GM19395 (cell line): ENCODE measurements around the gene IKZF5.

Experiments
- ATAC-seq: cut with Tn5 transposase; IDR thresholded peaks from one replicate; pipeline ENCODE4 v1.9.1; 2021; ENCODE audit warnings: mild to moderate bottlenecking, moderate library complexity; ENCODE audit not compliant: unreplicated experiment

The IKZF5 gene

DNA sequence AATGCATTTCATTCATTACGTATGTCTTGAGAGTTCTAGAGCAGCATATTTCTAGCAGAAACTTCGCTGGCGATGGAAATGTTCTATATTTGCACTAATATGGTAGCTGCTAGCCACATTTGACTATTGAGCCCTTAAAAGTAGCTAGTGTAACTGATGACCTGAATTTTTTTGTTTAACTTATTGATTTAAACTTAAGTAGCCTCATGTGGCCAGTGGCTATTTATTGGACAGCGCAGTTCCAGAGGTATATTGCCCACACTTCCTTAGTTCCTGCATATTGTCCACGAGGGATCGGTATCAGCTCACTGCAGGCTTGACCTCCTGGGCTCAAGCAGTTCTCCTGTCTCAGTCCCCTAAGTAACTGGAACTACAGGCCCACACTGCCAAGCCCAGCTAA lies 24.7 kb downstream of the IKZF5 start:
- no peak for ATAC-seq

DNA sequence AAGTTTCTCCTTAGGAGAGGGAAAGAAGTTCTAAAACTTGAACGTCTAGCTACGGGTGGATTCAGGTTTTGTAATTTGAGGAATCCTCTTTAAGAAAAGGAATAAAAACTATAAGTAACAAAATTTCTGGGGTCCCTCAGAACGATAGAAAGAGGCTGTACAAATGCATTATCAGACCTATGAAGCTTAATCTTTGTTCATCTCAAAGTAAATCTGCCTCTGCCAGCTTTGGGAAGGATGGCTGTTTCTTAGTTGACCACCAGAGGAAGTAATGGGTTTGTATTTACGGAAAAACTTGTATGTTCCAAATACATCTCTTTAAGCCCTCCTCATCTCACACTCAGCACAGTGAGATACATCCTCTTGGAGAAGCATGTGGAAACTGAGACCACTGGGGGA lies 27.5 kb downstream of the IKZF5 start:
- ATAC-seq, result no peak

DNA sequence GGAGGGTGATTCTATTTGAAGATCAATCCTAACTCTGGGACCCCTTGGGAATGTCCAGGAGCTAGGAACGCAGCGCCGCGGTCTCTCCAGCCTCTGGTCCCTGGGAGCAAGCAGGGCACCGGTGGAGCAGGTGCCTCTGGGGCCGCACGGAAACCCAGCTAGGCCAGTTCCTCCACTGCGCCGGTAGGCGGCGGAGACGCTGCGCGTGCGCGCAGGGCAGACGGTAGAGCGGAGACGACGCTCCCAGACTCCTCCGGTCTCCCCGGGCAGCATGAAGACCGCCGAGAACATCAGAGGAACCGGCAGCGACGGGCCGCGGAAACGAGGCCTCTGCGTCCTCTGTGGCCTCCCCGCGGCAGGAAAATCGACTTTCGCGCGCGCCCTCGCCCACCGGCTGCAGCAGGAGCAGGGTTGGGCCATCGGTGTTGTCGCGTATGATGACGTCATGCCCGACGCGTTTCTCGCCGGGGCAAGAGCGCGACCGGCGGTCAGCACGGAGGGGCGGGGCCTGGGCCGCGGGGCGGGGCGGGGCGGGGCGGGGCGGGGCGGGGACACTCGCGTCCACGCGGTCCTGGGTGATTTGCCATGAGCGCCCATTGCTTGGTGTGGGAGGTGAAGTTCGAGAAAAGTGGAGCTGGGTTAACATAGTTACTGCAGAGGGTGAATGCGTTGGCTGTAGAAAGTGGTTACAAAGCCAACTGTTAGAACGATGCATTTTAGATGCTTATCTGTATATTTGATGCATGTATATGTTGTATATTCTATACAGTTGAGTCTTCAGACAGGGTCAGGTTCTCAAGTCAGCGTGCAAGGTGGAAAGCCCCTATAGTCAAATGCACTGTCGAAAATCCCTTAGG lies 28.2 kb downstream of the IKZF5 start, which contains the start of gene PSTK:
TSS of gene PSTK (plus strand) at position 193 of the 857 bp plus-strand sequence. CDS start at position 272, 79 bp downstream.
- ATAC-seq, result peak; percentile 96

DNA sequence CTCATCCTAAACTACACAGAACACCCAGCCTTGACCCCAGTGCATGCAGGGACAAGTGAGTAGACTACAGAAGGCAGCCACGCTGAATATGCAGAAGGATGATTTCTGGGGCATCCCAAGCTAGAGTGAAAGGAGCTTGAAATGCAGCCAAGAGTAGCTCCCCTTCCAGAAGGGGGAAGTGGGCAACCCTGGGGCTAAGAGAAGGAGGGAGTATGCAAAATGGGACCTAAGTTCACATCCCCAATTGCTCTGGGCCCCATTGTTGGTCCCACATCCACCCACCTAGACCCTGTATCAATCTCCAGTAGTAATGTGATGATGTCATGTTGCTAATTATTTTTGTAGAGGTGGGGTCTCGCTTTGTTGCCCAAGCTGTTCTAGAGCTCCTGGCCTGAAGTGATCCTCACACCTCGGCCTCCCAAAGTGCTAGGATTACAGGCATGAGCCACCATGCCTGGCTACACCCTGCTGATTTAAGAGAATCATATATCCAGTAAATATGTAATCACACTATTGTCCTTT lies 34.0 kb downstream of the IKZF5 start:
- no peak for ATAC-seq

DNA sequence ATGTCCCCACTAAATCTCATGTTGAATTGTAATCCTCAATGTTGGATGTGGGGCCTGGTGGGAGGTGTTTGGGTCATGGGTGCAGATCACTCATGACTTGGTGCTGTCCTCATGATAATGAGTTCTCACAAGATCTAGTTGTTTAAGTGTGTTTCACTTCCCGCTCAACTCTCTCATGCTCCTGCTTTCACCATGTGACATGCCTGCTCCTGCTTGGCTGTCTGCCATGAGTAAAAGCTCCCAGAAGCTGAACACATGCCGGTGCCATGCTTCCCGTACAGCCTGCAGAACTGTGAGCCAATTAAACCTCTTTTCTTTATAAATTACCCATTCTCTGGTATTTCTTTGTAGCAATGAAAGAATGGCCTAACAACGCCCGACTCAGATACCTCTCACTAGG lies 34.6 kb downstream of the IKZF5 start:
- no peak for ATAC-seq

DNA sequence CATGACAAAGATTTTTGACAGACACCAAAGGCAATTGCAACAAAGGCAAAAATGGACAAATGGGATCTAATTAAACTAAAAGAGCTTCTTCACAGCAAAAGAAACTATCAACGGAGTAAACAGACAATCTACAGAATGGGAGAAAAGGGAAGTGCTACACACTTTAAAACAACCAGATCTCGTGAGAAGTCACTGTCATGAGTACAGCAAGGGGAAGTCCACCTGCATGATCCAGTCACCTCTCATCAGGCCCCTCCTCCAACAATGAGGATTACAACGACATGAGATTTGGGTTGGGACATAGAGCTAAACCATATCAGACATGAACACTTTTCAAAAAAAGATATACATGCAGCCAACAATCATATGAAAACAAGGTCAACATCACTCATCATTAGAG lies 39.9 kb downstream of the IKZF5 start:
- no peak for ATAC-seq

DNA sequence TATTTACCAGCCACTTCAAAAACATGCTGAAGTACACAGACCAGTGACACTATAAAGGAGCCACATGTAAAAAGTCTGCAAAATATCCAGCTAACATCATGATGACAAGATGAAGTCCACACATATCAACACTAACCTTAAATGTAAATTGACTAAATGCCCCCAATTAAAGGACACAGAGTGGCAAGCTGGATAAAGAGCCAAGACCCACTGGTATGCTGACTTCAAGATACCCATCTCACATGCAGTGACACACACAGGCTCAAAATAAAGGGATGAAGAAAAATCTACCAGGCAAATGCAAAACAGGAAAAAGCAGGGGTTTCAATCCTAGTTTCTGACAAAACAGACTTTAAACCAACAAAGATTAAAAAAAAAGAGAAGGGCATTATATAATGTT lies 41.7 kb downstream of the IKZF5 start:
- ATAC-seq, result no peak

DNA sequence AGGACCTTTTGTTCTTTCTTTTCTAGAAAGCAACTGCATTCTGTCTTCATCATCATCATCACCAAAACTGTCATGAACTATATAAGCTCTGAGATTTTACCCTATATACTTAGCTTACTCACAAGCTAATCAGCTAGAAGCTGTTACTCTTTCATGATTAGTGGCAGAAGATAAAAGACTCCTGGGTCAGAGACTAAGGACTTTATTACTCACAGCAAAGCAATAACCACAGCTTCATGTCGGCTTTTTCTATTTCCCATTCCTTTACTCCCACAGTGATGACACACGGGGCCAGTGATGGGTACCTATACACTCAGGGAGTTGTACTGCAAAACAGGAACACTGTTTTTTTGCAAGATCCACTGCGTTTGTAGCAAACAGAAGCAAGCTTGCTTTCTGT lies 46.2 kb downstream of the IKZF5 start:
- ATAC-seq, result no peak

DNA sequence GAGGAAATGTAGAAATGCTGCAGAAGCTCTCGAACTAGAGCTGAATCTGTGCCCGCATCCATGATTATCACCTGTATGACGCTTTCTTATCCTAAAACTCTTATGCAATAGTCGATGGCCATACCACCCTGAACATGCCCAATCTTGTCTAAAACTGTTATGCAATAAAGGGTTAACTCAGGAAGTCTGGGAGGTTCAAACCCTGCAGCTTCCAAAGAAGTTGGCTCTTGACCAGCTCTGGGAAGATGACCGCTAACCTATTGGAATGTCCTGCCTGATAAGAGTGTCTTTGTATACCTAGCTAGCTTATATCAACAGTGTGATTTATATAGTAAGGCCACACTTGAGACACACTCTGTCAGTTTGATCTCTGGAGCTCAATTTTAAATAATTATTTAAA lies 51.1 kb downstream of the IKZF5 start:
- no peak for ATAC-seq

DNA sequence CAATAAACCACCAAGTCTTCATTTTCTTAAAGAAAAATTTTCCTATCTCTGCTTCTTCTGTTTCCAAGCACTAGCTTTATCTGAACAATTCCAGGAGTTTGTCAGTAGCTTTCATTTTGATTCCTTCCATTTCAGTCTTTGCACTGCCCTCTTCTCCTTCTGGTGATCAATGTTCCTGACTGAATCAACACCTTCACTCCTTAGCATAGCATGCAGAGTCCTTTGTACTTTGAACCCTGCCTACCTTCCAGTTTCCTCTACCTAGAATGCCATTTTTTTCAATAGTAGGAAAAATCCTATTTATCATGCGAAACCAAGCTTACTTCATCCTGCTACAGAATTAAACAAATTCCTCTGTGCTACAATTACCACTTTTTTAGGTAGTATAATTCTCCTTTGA lies 52.7 kb downstream of the IKZF5 start:
- no peak for ATAC-seq

DNA sequence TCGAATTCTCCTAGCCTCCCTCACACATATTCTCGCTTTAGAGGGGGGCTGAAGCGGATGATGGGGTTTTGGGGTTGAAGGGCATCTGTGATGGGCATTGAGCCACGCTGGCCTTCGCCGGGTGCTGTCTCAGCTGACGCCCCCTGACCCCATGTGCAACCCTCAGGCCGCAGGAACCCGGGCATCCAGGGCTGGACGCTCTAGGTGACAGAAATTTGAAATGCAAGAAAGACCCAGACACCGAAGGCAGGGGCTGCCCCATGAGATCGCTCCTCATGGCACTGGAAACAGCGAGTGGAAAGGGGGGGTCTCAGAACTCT lies 53.9 kb downstream of the IKZF5 start:
- no peak for ATAC-seq

GRCh38 chr10:122953902-122954730 lies 54.5 kb downstream of the IKZF5 start, which contains the start of gene C10orf88:
C10orf88 (minus strand) TSS chr10:122954227; CDS start chr10:122954178, 49 bp downstream.
- ATAC-seq, result peak; percentile 98

DNA sequence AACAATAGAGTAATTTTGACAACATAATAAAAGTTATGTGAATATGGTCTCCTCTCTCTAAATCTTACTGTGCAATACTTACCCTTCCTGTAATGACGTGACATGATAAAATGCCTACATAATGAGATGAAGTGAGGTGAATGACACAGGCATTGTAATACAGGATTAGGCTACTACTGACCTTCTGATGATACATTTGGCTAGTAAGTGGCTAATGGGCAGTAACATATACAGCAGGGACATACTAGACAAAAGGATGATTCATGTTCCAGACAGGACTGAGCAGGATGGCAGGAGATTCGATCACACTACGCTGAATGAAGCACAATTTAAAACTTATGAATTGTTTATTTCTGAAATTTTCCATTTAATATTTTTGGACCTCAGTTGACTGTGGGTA lies 59.3 kb downstream of the IKZF5 start:
- no peak for ATAC-seq
